SK-N-SH treated with all-trans-retinoic acid at 6 μM for 48 hours (cell line): Measurements from ENCODE around the gene LRMDA.

Source experiments
- ATAC-seq: fragments of 200-7000 bp; cut with Tn5 transposase; 3 replicates; pipeline ENCODE4 v1.9.1; 2020; ENCODE audit warnings: mild to moderate bottlenecking, moderate library complexity
- ARNTL ChIP-seq: fragments of 450-650 bp; formaldehyde crosslinking; IDR thresholded peaks from 2 replicates; pipeline ENCODE4 v1.5.0; 2020; ENCODE audit warnings: low read depth, mild to moderate bottlenecking, moderate library complexity, borderline replicate concordance
- BACH2 ChIP-seq: fragments of 250-450 bp; sonication (Bioruptor Pico); IDR thresholded peaks from 2 replicates; pipeline ENCODE4 v1.9.0; 2021; ENCODE audit warnings: mild to moderate bottlenecking, borderline replicate concordance
- CSDC2 ChIP-seq: fragments of 250-450 bp; sonication (Bioruptor Pico); IDR thresholded peaks from 2 replicates; pipeline ENCODE4 v1.5.0; 2020; ENCODE audit warnings: mild to moderate bottlenecking, moderate library complexity
- ESRRG ChIP-seq: fragments of 250-450 bp; sonication (Bioruptor Pico); IDR thresholded peaks from 2 replicates; pipeline ENCODE4 v1.6.1; 2021; ENCODE audit warnings: mild to moderate bottlenecking
- GLIS3 ChIP-seq: fragments of 250-450 bp; sonication (Bioruptor Pico); IDR thresholded peaks from 2 replicates; pipeline ENCODE4 v1.5.0; 2020; ENCODE audit warnings: mild to moderate bottlenecking, moderate library complexity
- ISL1 ChIP-seq: fragments of 250-450 bp; sonication (Bioruptor Pico); IDR thresholded peaks from 2 replicates; pipeline ENCODE4 v2.1.2; 2022; ENCODE audit warnings: mild to moderate bottlenecking, moderate library complexity
- OSR1 ChIP-seq: fragments of 250-450 bp; sonication (Bioruptor Pico); IDR thresholded peaks from 2 replicates; pipeline ENCODE4 v1.8.0; 2022; ENCODE audit warnings: moderate library complexity, mild to moderate bottlenecking, inconsistent platforms
- PPARA ChIP-seq: fragments of 250-450 bp; sonication (Bioruptor Pico); IDR thresholded peaks from 2 replicates; pipeline ENCODE4 v1.5.0; 2020; ENCODE audit warnings: mild to moderate bottlenecking, borderline replicate concordance
- RARB ChIP-seq: fragments of 250-450 bp; sonication (Bioruptor Pico); IDR thresholded peaks from 2 replicates; pipeline ENCODE4 v1.8.0; 2021; ENCODE audit warnings: mild to moderate bottlenecking, moderate library complexity
- SNAI2 ChIP-seq: fragments of 250-450 bp; sonication (Bioruptor Pico); IDR thresholded peaks from 2 replicates; pipeline ENCODE4 v1.5.0; 2020; ENCODE audit warnings: mild to moderate bottlenecking, moderate library complexity
- TCF4 ChIP-seq: fragments of 250-450 bp; sonication (Bioruptor Pico); IDR thresholded peaks from 2 replicates; pipeline ENCODE4 v1.8.0; 2021; ENCODE audit warnings: mild to moderate bottlenecking, moderate library complexity, borderline replicate concordance
- TOX ChIP-seq: fragments of 250-450 bp; sonication (Bioruptor Pico); IDR thresholded peaks from 2 replicates; pipeline ENCODE4 v1.8.0; 2021; ENCODE audit warnings: mild to moderate bottlenecking, moderate library complexity, borderline replicate concordance
- ZC3H10 ChIP-seq: fragments of 250-450 bp; sonication (Bioruptor Pico); IDR thresholded peaks from 2 replicates; pipeline ENCODE4 v1.5.1; 2021; ENCODE audit warnings: mild to moderate bottlenecking, moderate library complexity
- ZFP3 ChIP-seq: fragments of 250-450 bp; sonication (Bioruptor Pico); IDR thresholded peaks from 2 replicates; pipeline ENCODE4 v1.5.0; 2020; ENCODE audit warnings: mild to moderate bottlenecking, moderate library complexity
- ZFP30 ChIP-seq: fragments of 450-650 bp; formaldehyde crosslinking; IDR thresholded peaks from 2 replicates; pipeline ENCODE4 v1.5.0; 2022; ENCODE audit warnings: mild to moderate bottlenecking, moderate library complexity
- ZNF565 ChIP-seq: fragments of 450-650 bp; formaldehyde crosslinking; conservative IDR thresholded peaks from 2 replicates; pipeline ENCODE4 v1.5.0; 2020; ENCODE audit warnings: low read depth, mild to moderate bottlenecking, moderate library complexity
- ZNF70 ChIP-seq: fragments of 450-650 bp; formaldehyde crosslinking; IDR thresholded peaks from 2 replicates; pipeline ENCODE4 v1.5.0; 2020; ENCODE audit warnings: mild to moderate bottlenecking, moderate library complexity
- ZNF8 ChIP-seq: fragments of 450-650 bp; formaldehyde crosslinking; IDR thresholded peaks from 2 replicates; pipeline ENCODE4 v1.5.0; 2020; ENCODE audit warnings: mild to moderate bottlenecking, moderate library complexity
- TF ChIP-seq, protein P1 (sequence below): fragments of 250-450 bp; sonication (Bioruptor Pico); IDR thresholded peaks from 2 replicates; pipeline ENCODE4 v1.5.1; 2021; ENCODE audit warnings: mild to moderate bottlenecking, moderate library complexity
- TF ChIP-seq, protein P2 (sequence below): fragments of 250-450 bp; sonication (Bioruptor Pico); IDR thresholded peaks from 2 replicates; pipeline ENCODE4 v1.8.0; 2020; ENCODE audit warnings: mild to moderate bottlenecking, moderate library complexity, borderline replicate concordance
- TF ChIP-seq, protein P3 (sequence below): fragments of 250-450 bp; sonication (Bioruptor Pico); IDR thresholded peaks from 2 replicates; pipeline ENCODE4 v1.8.0; 2021; ENCODE audit warnings: low read depth, mild to moderate bottlenecking, moderate library complexity, borderline replicate concordance
- TF ChIP-seq, protein P4 (sequence below): fragments of 250-450 bp; sonication (Bioruptor Pico); IDR thresholded peaks from 2 replicates; pipeline ENCODE4 v1.5.0; 2020; ENCODE audit warnings: mild to moderate bottlenecking, moderate library complexity

The LRMDA gene

DNA sequence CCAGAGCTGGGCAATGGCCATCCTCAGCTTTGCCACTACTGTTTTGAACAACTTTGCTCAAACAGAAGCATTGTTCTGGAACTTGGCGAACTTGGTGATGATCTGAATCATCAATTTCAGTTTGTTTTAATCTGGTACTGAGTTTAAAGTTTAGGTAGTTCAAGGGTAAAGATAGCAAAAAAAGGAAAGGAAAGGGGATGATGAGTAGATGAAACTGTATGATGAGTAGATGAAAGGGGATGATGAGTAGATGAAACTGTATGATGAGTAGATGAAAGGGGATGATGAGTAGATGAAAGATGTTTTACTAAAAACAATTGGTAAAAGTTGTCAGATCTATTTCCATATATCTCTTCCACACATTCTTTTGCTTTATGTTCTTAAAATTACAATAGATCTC lies 737.0 kb downstream of the LRMDA start (continued):
- TF ChIP-seq, protein P1, sequence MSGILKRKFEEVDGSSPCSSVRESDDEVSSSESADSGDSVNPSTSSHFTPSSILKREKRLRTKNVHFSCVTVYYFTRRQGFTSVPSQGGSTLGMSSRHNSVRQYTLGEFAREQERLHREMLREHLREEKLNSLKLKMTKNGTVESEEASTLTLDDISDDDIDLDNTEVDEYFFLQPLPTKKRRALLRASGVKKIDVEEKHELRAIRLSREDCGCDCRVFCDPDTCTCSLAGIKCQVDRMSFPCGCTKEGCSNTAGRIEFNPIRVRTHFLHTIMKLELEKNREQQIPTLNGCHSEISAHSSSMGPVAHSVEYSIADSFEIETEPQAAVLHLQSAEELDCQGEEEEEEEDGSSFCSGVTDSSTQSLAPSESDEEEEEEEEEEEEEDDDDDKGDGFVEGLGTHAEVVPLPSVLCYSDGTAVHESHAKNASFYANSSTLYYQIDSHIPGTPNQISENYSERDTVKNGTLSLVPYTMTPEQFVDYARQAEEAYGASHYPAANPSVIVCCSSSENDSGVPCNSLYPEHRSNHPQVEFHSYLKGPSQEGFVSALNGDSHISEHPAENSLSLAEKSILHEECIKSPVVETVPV (CRISPR knock-in tag), result no peak

DNA sequence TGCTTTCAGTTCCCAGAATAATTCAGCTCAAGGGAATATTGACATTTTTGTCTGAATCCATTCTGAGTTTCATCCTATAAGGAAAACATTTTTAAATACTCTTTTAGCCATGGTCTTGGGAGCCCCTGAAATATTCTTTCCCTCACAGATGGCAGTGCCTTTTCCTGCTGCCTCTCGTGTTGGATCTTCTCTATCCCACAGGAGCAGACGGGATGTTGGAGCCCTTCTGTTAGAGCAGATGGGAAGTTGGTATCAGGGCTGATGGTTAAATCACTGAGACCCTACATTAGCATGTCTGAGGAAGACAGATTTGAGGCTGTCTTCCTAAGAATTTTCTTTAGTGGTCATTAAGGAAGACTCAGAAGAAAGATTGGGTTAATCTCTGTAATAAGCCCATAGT lies 737.8 kb downstream of the LRMDA start:
- ATAC-seq, result no peak
- no peak for TF ChIP-seq ARNTL
- TF ChIP-seq ZFP30 (CRISPR knock-in tag), result no peak
- TF ChIP-seq ISL1, result no peak
- TF ChIP-seq ZNF70 (CRISPR knock-in tag), result no peak
- TF ChIP-seq CSDC2, result no peak
- TF ChIP-seq ZNF8 (CRISPR knock-in tag), result no peak
- TF ChIP-seq, protein P2, sequence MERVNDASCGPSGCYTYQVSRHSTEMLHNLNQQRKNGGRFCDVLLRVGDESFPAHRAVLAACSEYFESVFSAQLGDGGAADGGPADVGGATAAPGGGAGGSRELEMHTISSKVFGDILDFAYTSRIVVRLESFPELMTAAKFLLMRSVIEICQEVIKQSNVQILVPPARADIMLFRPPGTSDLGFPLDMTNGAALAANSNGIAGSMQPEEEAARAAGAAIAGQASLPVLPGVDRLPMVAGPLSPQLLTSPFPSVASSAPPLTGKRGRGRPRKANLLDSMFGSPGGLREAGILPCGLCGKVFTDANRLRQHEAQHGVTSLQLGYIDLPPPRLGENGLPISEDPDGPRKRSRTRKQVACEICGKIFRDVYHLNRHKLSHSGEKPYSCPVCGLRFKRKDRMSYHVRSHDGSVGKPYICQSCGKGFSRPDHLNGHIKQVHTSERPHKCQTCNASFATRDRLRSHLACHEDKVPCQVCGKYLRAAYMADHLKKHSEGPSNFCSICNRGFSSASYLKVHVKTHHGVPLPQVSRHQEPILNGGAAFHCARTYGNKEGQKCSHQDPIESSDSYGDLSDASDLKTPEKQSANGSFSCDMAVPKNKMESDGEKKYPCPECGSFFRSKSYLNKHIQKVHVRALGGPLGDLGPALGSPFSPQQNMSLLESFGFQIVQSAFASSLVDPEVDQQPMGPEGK (CRISPR knock-in tag), result no peak
- no peak for TF ChIP-seq RARB (CRISPR knock-in tag)
- TF ChIP-seq, protein P3, sequence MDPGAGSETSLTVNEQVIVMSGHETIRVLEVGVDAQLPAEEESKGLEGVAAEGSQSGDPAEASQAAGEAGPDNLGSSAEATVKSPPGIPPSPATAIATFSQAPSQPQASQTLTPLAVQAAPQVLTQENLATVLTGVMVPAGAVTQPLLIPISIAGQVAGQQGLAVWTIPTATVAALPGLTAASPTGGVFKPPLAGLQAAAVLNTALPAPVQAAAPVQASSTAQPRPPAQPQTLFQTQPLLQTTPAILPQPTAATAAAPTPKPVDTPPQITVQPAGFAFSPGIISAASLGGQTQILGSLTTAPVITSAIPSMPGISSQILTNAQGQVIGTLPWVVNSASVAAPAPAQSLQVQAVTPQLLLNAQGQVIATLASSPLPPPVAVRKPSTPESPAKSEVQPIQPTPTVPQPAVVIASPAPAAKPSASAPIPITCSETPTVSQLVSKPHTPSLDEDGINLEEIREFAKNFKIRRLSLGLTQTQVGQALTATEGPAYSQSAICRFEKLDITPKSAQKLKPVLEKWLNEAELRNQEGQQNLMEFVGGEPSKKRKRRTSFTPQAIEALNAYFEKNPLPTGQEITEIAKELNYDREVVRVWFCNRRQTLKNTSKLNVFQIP, result no peak
- no peak for TF ChIP-seq OSR1
- TF ChIP-seq, protein P1 (CRISPR knock-in tag), result no peak
- TF ChIP-seq ZC3H10 (CRISPR knock-in tag), result no peak
- no peak for TF ChIP-seq PPARA (CRISPR knock-in tag)
- TF ChIP-seq ZFP3 (CRISPR knock-in tag), result no peak
- TF ChIP-seq GLIS3, result no peak
- no peak for TF ChIP-seq ZNF565 (CRISPR knock-in tag)

DNA sequence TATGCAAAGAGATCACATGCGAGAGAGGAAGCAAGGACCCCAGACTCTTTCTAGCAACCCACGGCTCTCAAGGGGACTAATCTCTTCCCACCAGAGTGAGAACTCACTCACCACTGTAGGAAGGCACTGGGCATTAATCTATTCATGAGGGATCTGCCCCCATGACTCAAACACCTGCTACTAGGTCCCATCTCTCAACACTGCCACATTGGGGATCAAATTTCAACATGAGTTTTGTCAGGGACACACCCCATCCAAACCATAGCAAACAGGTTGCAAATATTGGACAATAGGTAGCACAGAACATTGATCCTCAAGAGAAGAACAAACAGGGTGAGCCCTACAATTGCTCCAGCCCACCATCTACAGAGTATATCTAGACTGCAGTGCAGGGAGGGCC lies 740.6 kb downstream of the LRMDA start:
- ATAC-seq, result no peak
- TF ChIP-seq, protein P3, result no peak
- TF ChIP-seq TOX (no peak), OSR1 (no peak), BACH2 (CRISPR knock-in tag) (no peak), ZFP30 (CRISPR knock-in tag) (no peak), CSDC2 (no peak), ESRRG (CRISPR knock-in tag) (no peak), ZFP3 (CRISPR knock-in tag) (no peak), SNAI2 (CRISPR knock-in tag) (no peak), ZNF70 (CRISPR knock-in tag) (no peak), ZNF565 (CRISPR knock-in tag) (no peak), TCF4 (CRISPR knock-in tag) (no peak), PPARA (CRISPR knock-in tag) (no peak), ZNF8 (CRISPR knock-in tag) (no peak)
- TF ChIP-seq, protein P2 (CRISPR knock-in tag), result no peak
- TF ChIP-seq, protein P4, sequence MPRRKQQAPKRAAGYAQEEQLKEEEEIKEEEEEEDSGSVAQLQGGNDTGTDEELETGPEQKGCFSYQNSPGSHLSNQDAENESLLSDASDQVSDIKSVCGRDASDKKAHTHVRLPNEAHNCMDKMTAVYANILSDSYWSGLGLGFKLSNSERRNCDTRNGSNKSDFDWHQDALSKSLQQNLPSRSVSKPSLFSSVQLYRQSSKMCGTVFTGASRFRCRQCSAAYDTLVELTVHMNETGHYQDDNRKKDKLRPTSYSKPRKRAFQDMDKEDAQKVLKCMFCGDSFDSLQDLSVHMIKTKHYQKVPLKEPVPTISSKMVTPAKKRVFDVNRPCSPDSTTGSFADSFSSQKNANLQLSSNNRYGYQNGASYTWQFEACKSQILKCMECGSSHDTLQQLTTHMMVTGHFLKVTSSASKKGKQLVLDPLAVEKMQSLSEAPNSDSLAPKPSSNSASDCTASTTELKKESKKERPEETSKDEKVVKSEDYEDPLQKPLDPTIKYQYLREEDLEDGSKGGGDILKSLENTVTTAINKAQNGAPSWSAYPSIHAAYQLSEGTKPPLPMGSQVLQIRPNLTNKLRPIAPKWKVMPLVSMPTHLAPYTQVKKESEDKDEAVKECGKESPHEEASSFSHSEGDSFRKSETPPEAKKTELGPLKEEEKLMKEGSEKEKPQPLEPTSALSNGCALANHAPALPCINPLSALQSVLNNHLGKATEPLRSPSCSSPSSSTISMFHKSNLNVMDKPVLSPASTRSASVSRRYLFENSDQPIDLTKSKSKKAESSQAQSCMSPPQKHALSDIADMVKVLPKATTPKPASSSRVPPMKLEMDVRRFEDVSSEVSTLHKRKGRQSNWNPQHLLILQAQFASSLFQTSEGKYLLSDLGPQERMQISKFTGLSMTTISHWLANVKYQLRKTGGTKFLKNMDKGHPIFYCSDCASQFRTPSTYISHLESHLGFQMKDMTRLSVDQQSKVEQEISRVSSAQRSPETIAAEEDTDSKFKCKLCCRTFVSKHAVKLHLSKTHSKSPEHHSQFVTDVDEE, result no peak
- TF ChIP-seq, protein P1 (CRISPR knock-in tag), result no peak
